8988T (cell line): ENCODE results near the gene IGF2R.
"Not testable (repeated sequence)": the region's sequence is repeated elsewhere in the genome, so short reads cannot be mapped to it uniquely, and the experiment has no call there.

Source experiments
- DNase-seq: peaks from one replicate; pipeline ENCODE4 v3.0.0; 2011

The IGF2R gene

GRCh38 chr6:160084198-160084776 is 115.4 kb downstream of the IGF2R start:
- DNase-seq: no peak

- DNase-seq: no peak
Measured at GRCh38 chr6:160085226-160085625, 116.3 kb downstream of the IGF2R start.

GRCh38 chr6:160085713-160086505 is 117.0 kb downstream of the IGF2R start:
- no peak for DNase-seq

GRCh38 chr6:160086754-160087153 is 117.9 kb downstream of the IGF2R start:
- no peak for DNase-seq

GRCh38 chr6:160088069-160088783 is 119.3 kb downstream of the IGF2R start:
- DNase-seq: peak; percentile 82

- no peak for DNase-seq
Measured at GRCh38 chr6:160088784-160089533, 120.1 kb downstream of the IGF2R start.

GRCh38 chr6:160089534-160089897 is 120.6 kb downstream of the IGF2R start:
- no peak for DNase-seq

GRCh38 chr6:160090442-160091239 is 121.8 kb downstream of the IGF2R start:
- not testable (repeated sequence) for DNase-seq

- DNase-seq: not testable (repeated sequence)
Measured at GRCh38 chr6:160092176-160092575, 123.3 kb downstream of the IGF2R start.

GRCh38 chr6:160092602-160093001 is 123.7 kb downstream of the IGF2R start:
- no peak for DNase-seq

- no peak for DNase-seq
Measured at GRCh38 chr6:160093061-160093460, 124.2 kb downstream of the IGF2R start.

- no peak for DNase-seq
Measured at GRCh38 chr6:160093946-160094345, 125.1 kb downstream of the IGF2R start.

- DNase-seq: no peak
Measured at GRCh38 chr6:160095146-160095845, 126.4 kb downstream of the IGF2R start.

- no peak for DNase-seq
Measured at GRCh38 chr6:160101277-160102205, 132.7 kb downstream of the IGF2R start.

- DNase-seq: no peak
Measured at GRCh38 chr6:160102399-160102798, 133.5 kb downstream of the IGF2R start.

- DNase-seq: no peak
Measured at GRCh38 chr6:160102956-160103824, 134.3 kb downstream of the IGF2R start.

GRCh38 chr6:160103825-160104100 is 134.9 kb downstream of the IGF2R start:
- DNase-seq: no peak

- no peak for DNase-seq
Measured at GRCh38 chr6:160104821-160105517, 136.1 kb downstream of the IGF2R start.

GRCh38 chr6:160106010-160106409 is 137.1 kb downstream of the IGF2R start:
- DNase-seq: no peak
